SK-N-SH treated with all-trans-retinoic acid at 6 μM for 48 hours (cell line): ENCODE data around the gene ZNF85.

Experiments used
- BACH2 ChIP-seq: fragments of 250-450 bp; sonication (Bioruptor Pico); IDR thresholded peaks from 2 replicates; pipeline ENCODE4 v1.9.0; 2021; ENCODE audit warnings: mild to moderate bottlenecking, borderline replicate concordance
- CSDC2 ChIP-seq: fragments of 250-450 bp; sonication (Bioruptor Pico); IDR thresholded peaks from 2 replicates; pipeline ENCODE4 v1.5.0; 2020; ENCODE audit warnings: mild to moderate bottlenecking, moderate library complexity
- GLIS3 ChIP-seq: fragments of 250-450 bp; sonication (Bioruptor Pico); IDR thresholded peaks from 2 replicates; pipeline ENCODE4 v1.5.0; 2020; ENCODE audit warnings: mild to moderate bottlenecking, moderate library complexity
- RARB ChIP-seq: fragments of 250-450 bp; sonication (Bioruptor Pico); IDR thresholded peaks from 2 replicates; pipeline ENCODE4 v1.8.0; 2021; ENCODE audit warnings: mild to moderate bottlenecking, moderate library complexity
- ZFP3 ChIP-seq: fragments of 250-450 bp; sonication (Bioruptor Pico); IDR thresholded peaks from 2 replicates; pipeline ENCODE4 v1.5.0; 2020; ENCODE audit warnings: mild to moderate bottlenecking, moderate library complexity
- ZNF70 ChIP-seq: fragments of 450-650 bp; formaldehyde crosslinking; IDR thresholded peaks from 2 replicates; pipeline ENCODE4 v1.5.0; 2020; ENCODE audit warnings: mild to moderate bottlenecking, moderate library complexity
- TF ChIP-seq, protein P1 (sequence below): fragments of 250-450 bp; sonication (Bioruptor Pico); IDR thresholded peaks from 2 replicates; pipeline ENCODE4 v1.8.0; 2020; ENCODE audit warnings: mild to moderate bottlenecking, moderate library complexity, borderline replicate concordance

DNA sequence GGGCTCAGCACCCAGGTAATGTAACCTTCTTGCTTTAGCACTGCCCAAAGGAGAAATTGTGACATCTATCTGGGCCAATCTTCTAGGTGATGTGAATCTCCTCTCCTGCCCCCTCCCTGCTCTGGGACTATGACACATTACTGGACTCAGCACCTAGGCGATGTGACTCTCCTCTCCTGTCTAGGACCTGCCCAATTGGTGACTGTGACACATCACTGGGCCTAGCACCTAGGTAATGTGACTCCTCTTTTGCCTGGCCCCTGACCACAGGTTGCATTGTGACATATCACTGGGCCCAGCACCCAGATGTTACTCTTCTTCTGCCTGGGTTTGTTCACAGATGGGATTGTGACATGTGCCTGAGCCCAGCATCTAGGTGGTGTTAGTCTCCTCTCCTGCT lies 45.0 kb downstream of the ZNF85 start:
- no peak for TF ChIP-seq ZFP3 (CRISPR knock-in tag)
- no peak for TF ChIP-seq GLIS3
- TF ChIP-seq BACH2 (CRISPR knock-in tag) = no peak
- TF ChIP-seq, protein P1, sequence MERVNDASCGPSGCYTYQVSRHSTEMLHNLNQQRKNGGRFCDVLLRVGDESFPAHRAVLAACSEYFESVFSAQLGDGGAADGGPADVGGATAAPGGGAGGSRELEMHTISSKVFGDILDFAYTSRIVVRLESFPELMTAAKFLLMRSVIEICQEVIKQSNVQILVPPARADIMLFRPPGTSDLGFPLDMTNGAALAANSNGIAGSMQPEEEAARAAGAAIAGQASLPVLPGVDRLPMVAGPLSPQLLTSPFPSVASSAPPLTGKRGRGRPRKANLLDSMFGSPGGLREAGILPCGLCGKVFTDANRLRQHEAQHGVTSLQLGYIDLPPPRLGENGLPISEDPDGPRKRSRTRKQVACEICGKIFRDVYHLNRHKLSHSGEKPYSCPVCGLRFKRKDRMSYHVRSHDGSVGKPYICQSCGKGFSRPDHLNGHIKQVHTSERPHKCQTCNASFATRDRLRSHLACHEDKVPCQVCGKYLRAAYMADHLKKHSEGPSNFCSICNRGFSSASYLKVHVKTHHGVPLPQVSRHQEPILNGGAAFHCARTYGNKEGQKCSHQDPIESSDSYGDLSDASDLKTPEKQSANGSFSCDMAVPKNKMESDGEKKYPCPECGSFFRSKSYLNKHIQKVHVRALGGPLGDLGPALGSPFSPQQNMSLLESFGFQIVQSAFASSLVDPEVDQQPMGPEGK (CRISPR knock-in tag) = no peak
- no peak for TF ChIP-seq RARB (CRISPR knock-in tag)
- TF ChIP-seq CSDC2 = no peak
- no peak for TF ChIP-seq ZNF70 (CRISPR knock-in tag)
